ENCODE measurements around the gene STAT5B. TPM values are rescaled to one million over a fixed set of nuclear protein-coding genes. Genes with fewer than 3 reads are reported as not detected.
"Not testable (repeated sequence)": the region's sequence is repeated elsewhere in the genome, so short reads cannot be mapped to it uniquely, and the experiment has no call there.

The STAT5B gene
- total RNA-seq, result 35.8 and 62.4 TPM in 2 replicates
- 26.8 and 45.1 TPM in 2 replicates for polyA plus RNA-seq

DNA sequence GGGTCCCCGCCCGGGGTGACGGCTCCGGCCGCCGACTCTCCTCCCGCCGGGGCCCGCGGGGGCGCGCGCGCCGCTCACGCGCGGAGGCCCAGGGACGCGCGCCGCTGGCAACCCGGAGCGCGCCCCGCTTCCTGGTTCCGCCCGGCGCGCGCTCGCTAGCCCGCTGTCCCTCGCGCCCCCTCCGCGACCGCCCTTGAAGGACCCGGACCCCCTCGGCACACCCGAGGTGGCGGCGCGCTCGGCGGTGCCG, at the start of gene STAT5B:
Gene STAT5B (minus strand): TSS at position 33 of the 250 bp plus-strand sequence. CDS start 44,264 bp downstream, outside the sequence.
- peak within 1 kb of the TSS; percentile 95 for H3K4me3 ChIP-seq
- H3K36me3 ChIP-seq, result no peaks in the 10 kb centered on the region
- no peaks in the 10 kb centered on the region for H3K27me3 ChIP-seq
- peak within 1 kb of the TSS; percentile 84 for H3K27ac ChIP-seq
- H3K9me3 ChIP-seq (ENCODE audit: low read depth), result no peaks in the 10 kb centered on the region
- peaks cover 23% of the 10 kb centered on the region for H3K4me1 ChIP-seq (ENCODE audit: low read depth)
- peak in 1 of 2 donors; percentile 71 for DNase-seq (ENCODE audit: low read depth in 1 of 2, low spot score in 1 of 2)
- no peak for TF ChIP-seq CTCF (IDR thresholded peaks at IDR 0.05; ENCODE audit: low read depth, low read length)

- no peaks in the 10 kb centered on the region for H3K27me3 ChIP-seq
- H3K4me3 ChIP-seq, result no peak overlapping the region
- H3K4me1 ChIP-seq (ENCODE audit: low read depth), result no peaks in the 10 kb centered on the region
- no peak overlapping the region for H3K27ac ChIP-seq
- no peaks in the 10 kb centered on the region for H3K9me3 ChIP-seq (ENCODE audit: low read depth)
- peaks cover 47% of the 10 kb centered on the region for H3K36me3 ChIP-seq
- DNase-seq (ENCODE audit: low read depth in 1 of 2, low spot score in 1 of 2), result peak in 1 of 2 donors; percentile 52
- no peak for TF ChIP-seq CTCF (IDR thresholded peaks at IDR 0.05; ENCODE audit: low read depth, low read length)
These were observed 48.8 kb upstream of the STAT5B start for GRCh38 chr17:42325026-42325425.

GRCh38 chr17:42323268-42323773, 47.1 kb upstream of the STAT5B start:
- no peak overlapping the region for H3K4me3 ChIP-seq
- no peak for TF ChIP-seq CTCF (IDR thresholded peaks at IDR 0.05; ENCODE audit: low read depth, low read length)
- H3K36me3 ChIP-seq, result peaks cover 39% of the 10 kb centered on the region
- no peaks in the 10 kb centered on the region for H3K27me3 ChIP-seq
- H3K9me3 ChIP-seq (ENCODE audit: low read depth), result no peaks in the 10 kb centered on the region
- H3K27ac ChIP-seq, result peak overlapping the region; percentile 31
- DNase-seq (ENCODE audit: low read depth in 1 of 2, low spot score in 1 of 2), result no peak
- no peaks in the 10 kb centered on the region for H3K4me1 ChIP-seq (ENCODE audit: low read depth)

GRCh38 chr17:42322382-42323267, 46.4 kb upstream of the STAT5B start:
- Histone ChIP-seq H3K27me3 (no peaks in the 10 kb centered on the region), H3K36me3 (peaks cover 38% of the 10 kb centered on the region), H3K4me3 (no peak overlapping the region), H3K27ac (peak overlapping the region; percentile 31), H3K4me1 (ENCODE audit: low read depth) (no peaks in the 10 kb centered on the region), H3K9me3 (ENCODE audit: low read depth) (no peaks in the 10 kb centered on the region)
- TF ChIP-seq CTCF (IDR thresholded peaks at IDR 0.05; ENCODE audit: low read depth, low read length), result peak; percentile 99
- peak; percentile 94 to 95 for DNase-seq (ENCODE audit: low read depth in 1 of 2, low spot score in 1 of 2)

DNA sequence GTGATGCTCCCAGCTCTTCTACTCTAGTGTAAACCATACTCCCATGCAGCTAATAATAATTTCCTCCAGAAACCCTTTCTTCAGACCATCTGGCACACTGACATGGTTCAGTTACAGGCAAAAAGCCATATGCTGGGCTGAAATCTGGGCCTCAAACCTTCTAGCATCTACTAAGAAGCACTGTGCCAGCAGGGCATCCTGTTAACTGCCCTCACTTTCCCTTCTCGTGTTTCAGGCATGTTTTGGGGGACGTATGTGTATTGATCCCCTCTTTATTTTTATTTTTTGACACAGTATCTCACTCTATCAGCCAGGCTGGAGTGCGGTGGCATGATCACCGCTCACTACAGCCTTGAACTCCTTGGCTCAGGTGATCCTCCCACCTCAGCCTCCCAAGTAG, 45.4 kb upstream of the STAT5B start:
- DNase-seq (ENCODE audit: low read depth in 1 of 2, low spot score in 1 of 2), result no peak
- no peak overlapping the region for H3K27ac ChIP-seq
- TF ChIP-seq CTCF (IDR thresholded peaks at IDR 0.05; ENCODE audit: low read depth, low read length), result no peak
- H3K4me3 ChIP-seq, result no peak overlapping the region
- no peaks in the 10 kb centered on the region for H3K9me3 ChIP-seq (ENCODE audit: low read depth)
- peaks cover 29% of the 10 kb centered on the region for H3K36me3 ChIP-seq
- no peaks in the 10 kb centered on the region for H3K4me1 ChIP-seq (ENCODE audit: low read depth)
- no peaks in the 10 kb centered on the region for H3K27me3 ChIP-seq

- not testable (repeated sequence) for H3K4me3 ChIP-seq; H3K27me3 ChIP-seq; H3K4me1 ChIP-seq (ENCODE audit: low read depth); H3K9me3 ChIP-seq (ENCODE audit: low read depth); H3K27ac ChIP-seq; DNase-seq (ENCODE audit: low read depth in 1 of 2, low spot score in 1 of 2)
- H3K36me3 ChIP-seq, result peaks cover 23% of the 10 kb centered on the region
These were observed 41.8 kb upstream of the STAT5B start for GRCh38 chr17:42317967-42318366.

All from cardiac muscle cell (in vitro differentiated cells and primary cell).